Measurements from ENCODE around the gene GALC. TPM values are rescaled to one million over a fixed set of nuclear protein-coding genes. Genes with fewer than 3 reads are reported as not detected.

GALC gene
- total and polyA plus RNA-seq, 9 of the 15 experiments (the other 6 are each of a cell fraction or from before 2014, with no cell fraction given), result 1.6 to 15.0 (median 7.3) TPM

GRCh38 chr14:87955501-87955900 is 37.5 kb downstream of the GALC start:
- FAIRE-seq, result no peak
- in situ Hi-C loops (cut with MboI) (no loop called here), intact Hi-C loops (cut with micrococcal nuclease) (no loop called here)
- BruUV-seq (replicated peaks), result no TSS peak
- POLR2A ChIA-PET, result interaction anchor here (0.7 kb wide), 1 partner anchor 50 kb away, joined by 3 read pairs; no protein-coding TSS in a partner anchor
- H3K4me2 ChIP-seq (ENCODE audit: insufficient read depth, low read length), result no peak overlapping the region
- H3K4me3 ChIP-seq, result no peak overlapping the region
- CTCF ChIA-PET (ENCODE audit: low intra/inter-chr PET ratio), result no interaction called here
- H3K27me3 ChIP-seq (ENCODE audit: control insufficient read depth in 2 of 2, insufficient read depth in 2 of 2, low read length in 2 of 2), result no peaks in the 10 kb centered on the region
- ATAC-seq, result no peak
- H3K4me1 ChIP-seq (replicated peaks in 1 of 2; ENCODE audit: control insufficient read depth in 2 of 2, insufficient read depth in 2 of 2, low read length in 2 of 2), result no peaks in the 10 kb centered on the region; a peak in 1 of 5 replicates
- H3K9me1 ChIP-seq (ENCODE audit: control insufficient read depth, insufficient read depth, low read length), result no peaks in the 10 kb centered on the region
- no peaks in the 10 kb centered on the region for H3K9me3 ChIP-seq (replicated peaks; ENCODE audit: control insufficient read depth, insufficient read depth, low read depth, low read length)
- no peaks in the 10 kb centered on the region for H4K20me1 ChIP-seq (replicated peaks; ENCODE audit: control insufficient read depth, insufficient read depth, low read length)
- H3K9ac ChIP-seq (ENCODE audit: insufficient read depth in 1 of 2, low read depth in 2 of 2, low read length in 2 of 2), result no peak overlapping the region
- H3K36me3 ChIP-seq (ENCODE audit: control insufficient read depth, insufficient read depth, low read length), result no peaks in the 10 kb centered on the region
- no peak overlapping the region for H2AFZ ChIP-seq (ENCODE audit: low read depth, low read length)
- no peak overlapping the region for H3K27ac ChIP-seq (ENCODE audit: extremely low read depth, low read depth, low read length)
- no peak for DNase-seq (ENCODE audit: extremely low read depth in 1 of 4, low spot score in 3 of 4)
- no peak for TF ChIP-seq ETS1 (conservative IDR thresholded peaks at IDR 0.05; ENCODE audit: control insufficient read depth, low read depth, low read length)
- no peak for TF ChIP-seq MAFF (IDR thresholded peaks at IDR 0.05; ENCODE audit: low read length)
- no peak for TF ChIP-seq RFX5 (IDR thresholded peaks at IDR 0.05; ENCODE audit: low read depth, low read length)
- TF ChIP-seq ZNF511 (CRISPR knock-in tag; IDR thresholded peaks at IDR 0.05), result no peak
- no peak for TF ChIP-seq NCOA6 (IDR thresholded peaks at IDR 0.05)
- no peak for TF ChIP-seq CBX5 (IDR thresholded peaks at IDR 0.05; ENCODE audit: borderline replicate concordance, low read depth)
- no peak for TF ChIP-seq TEAD4 (IDR thresholded peaks at IDR 0.05; ENCODE audit: low read length)
- TF ChIP-seq TEAD4 (CRISPR knock-in tag; IDR thresholded peaks at IDR 0.05; ENCODE audit: borderline replicate concordance), result no peak
- no peak for TF ChIP-seq NUFIP1 (IDR thresholded peaks at IDR 0.05; ENCODE audit: partially characterized antibody)
- no peak for TF ChIP-seq XRCC4 (IDR thresholded peaks at IDR 0.05; ENCODE audit: extremely low read depth, insufficient read depth, insufficient read length)
- TF ChIP-seq ADNP (tag; IDR thresholded peaks at IDR 0.05), result no peak
- TF ChIP-seq ZBTB49 (CRISPR knock-in tag; IDR thresholded peaks at IDR 0.05; ENCODE audit: borderline replicate concordance), result no peak
- no peak for TF ChIP-seq FOXJ2 (tag; IDR thresholded peaks at IDR 0.05)
- no peak for TF ChIP-seq MCM3 (IDR thresholded peaks at IDR 0.05)
- no peak for TF ChIP-seq TFAM (CRISPR knock-in tag; conservative IDR thresholded peaks at IDR 0.05)
- TF ChIP-seq ZC3H11A (IDR thresholded peaks at IDR 0.05; ENCODE audit: low read depth, low read length), result no peak
- TF ChIP-seq RAD51 (IDR thresholded peaks at IDR 0.05; ENCODE audit: borderline replicate concordance, low read depth), result no peak
- TF ChIP-seq PCBP1 (IDR thresholded peaks at IDR 0.05; ENCODE audit: low read depth, low read length, poor library complexity, severe bottlenecking), result no peak
- TF ChIP-seq, protein P1, sequence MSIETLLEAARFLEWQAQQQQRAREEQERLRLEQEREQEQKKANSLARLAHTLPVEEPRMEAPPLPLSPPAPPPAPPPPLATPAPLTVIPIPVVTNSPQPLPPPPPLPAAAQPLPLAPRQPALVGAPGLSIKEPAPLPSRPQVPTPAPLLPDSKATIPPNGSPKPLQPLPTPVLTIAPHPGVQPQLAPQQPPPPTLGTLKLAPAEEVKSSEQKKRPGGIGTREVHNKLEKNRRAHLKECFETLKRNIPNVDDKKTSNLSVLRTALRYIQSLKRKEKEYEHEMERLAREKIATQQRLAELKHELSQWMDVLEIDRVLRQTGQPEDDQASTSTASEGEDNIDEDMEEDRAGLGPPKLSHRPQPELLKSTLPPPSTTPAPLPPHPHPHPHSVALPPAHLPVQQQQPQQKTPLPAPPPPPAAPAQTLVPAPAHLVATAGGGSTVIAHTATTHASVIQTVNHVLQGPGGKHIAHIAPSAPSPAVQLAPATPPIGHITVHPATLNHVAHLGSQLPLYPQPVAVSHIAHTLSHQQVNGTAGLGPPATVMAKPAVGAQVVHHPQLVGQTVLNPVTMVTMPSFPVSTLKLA (conservative IDR thresholded peaks at IDR 0.05), result no peak
- 61% methylated on average over 6 of the region's 6 CpGs for WGBS (ENCODE audit: insufficient coverage, low coverage, missing lambda C conversion rate)
- no peaks in the 10 kb centered on the region for H3K79me2 ChIP-seq (ENCODE audit: control insufficient read depth, insufficient read depth, low read length)
